Fibroblast of the aortic adventitia (primary cell): ENCODE results near the gene BTF3. TPM values are rescaled to one million over a fixed set of nuclear protein-coding genes. Genes with fewer than 3 reads are reported as not detected.

Experiments used
- DNase-seq: peaks from one replicate; pipeline ENCODE4 v3.0.0-alpha.2; 2010; ENCODE audit warnings: low read depth
- H3K4me3 ChIP-seq: 2 replicates; pipeline ENCODE4 v1.5.1; 2011; ENCODE audit warnings: low read depth, mild to moderate bottlenecking, control low read depth, low read length, moderate library complexity
- CTCF ChIP-seq: IDR thresholded peaks from 2 replicates; pipeline ENCODE4 v1.5.1; 2011; ENCODE audit warnings: mild to moderate bottlenecking, low read length, control low read depth, inconsistent platforms; ENCODE audit not compliant: insufficient read depth
- total RNA-seq: library from RNA; depleted of rRNA; stranded (reverse); fragments of >200 nt; gene quantifications from 2 replicates; pipeline ENCODE4 v1.2.3, GENCODE V29; 2012; ENCODE audit warnings: low replicate concordance

The BTF3 gene
- total RNA-seq, 1 donor: 484 TPM

- H3K4me3 ChIP-seq: no peak overlapping the region
- no peak for TF ChIP-seq CTCF
- DNase-seq: no peak
Measured at GRCh38 chr5:73522989-73523388, 24.7 kb downstream of the BTF3 start.

GRCh38 chr5:73523861-73524260 is 25.6 kb downstream of the BTF3 start:
- no peak overlapping the region for H3K4me3 ChIP-seq
- no peak for DNase-seq
- TF ChIP-seq CTCF: no peak

GRCh38 chr5:73525606-73526203 is 27.5 kb downstream of the BTF3 start:
- no peak overlapping the region for H3K4me3 ChIP-seq
- no peak for TF ChIP-seq CTCF
- no peak for DNase-seq

GRCh38 chr5:73528248-73528647 is 30.0 kb downstream of the BTF3 start:
- no peak overlapping the region for H3K4me3 ChIP-seq
- DNase-seq: no peak
- TF ChIP-seq CTCF: no peak

- TF ChIP-seq CTCF: no peak
- DNase-seq: peak; percentile 61
- H3K4me3 ChIP-seq: no peak overlapping the region
Measured at GRCh38 chr5:73529081-73529480, 30.8 kb downstream of the BTF3 start.

- DNase-seq: peak; percentile 18
- no peak overlapping the region for H3K4me3 ChIP-seq
- no peak for TF ChIP-seq CTCF
Measured at GRCh38 chr5:73531356-73531755, 33.1 kb downstream of the BTF3 start.

GRCh38 chr5:73532195-73532594 is 34.0 kb downstream of the BTF3 start:
- H3K4me3 ChIP-seq: no peak overlapping the region
- no peak for DNase-seq
- TF ChIP-seq CTCF: no peak
